HK-2 (cell line): Measurements from ENCODE around the gene WAS.

Experiments
- DNase-seq: peaks from one replicate; pipeline ENCODE4 v3.0.0-alpha.2; 2018; ENCODE audit not compliant: unreplicated experiment

The WAS gene

GRCh38 chrX:48711929-48712505 lies 28.4 kb downstream of the WAS start:
- no peak for DNase-seq

GRCh38 chrX:48713847-48714246 lies 30.2 kb downstream of the WAS start:
- DNase-seq = no peak

- DNase-seq = no peak
These were observed 31.0 kb downstream of the WAS start for GRCh38 chrX:48714573-48714972.

- no peak for DNase-seq
These were observed 31.5 kb downstream of the WAS start for GRCh38 chrX:48715072-48715471.

- no peak for DNase-seq
These were observed 32.4 kb downstream of the WAS start for GRCh38 chrX:48715876-48716502.

GRCh38 chrX:48719958-48720357 lies 36.4 kb downstream of the WAS start:
- no peak for DNase-seq

GRCh38 chrX:48720577-48721250 lies 37.1 kb downstream of the WAS start:
- no peak for DNase-seq

- no peak for DNase-seq
These were observed 38.3 kb downstream of the WAS start for GRCh38 chrX:48721916-48722315.

GRCh38 chrX:48726596-48726995 lies 43.0 kb downstream of the WAS start:
- no peak for DNase-seq

GRCh38 chrX:48728653-48729052 lies 45.1 kb downstream of the WAS start:
- DNase-seq = no peak

GRCh38 chrX:48736303-48736702 lies 52.7 kb downstream of the WAS start:
- DNase-seq = no peak

GRCh38 chrX:48736878-48737212 lies 53.2 kb downstream of the WAS start:
- no peak for DNase-seq

- DNase-seq = peak; percentile 92
These were observed 53.8 kb downstream of the WAS start for GRCh38 chrX:48737213-48737938.

GRCh38 chrX:48737940-48738339 lies 54.3 kb downstream of the WAS start:
- no peak for DNase-seq
